H1 (cell line): Measurements from ENCODE around the gene UGGT2. TPM values are rescaled to one million over a fixed set of nuclear protein-coding genes. Genes with fewer than 3 reads are reported as not detected.

ENCODE experiments used
- EGR1 ChIP-seq: IDR thresholded peaks from 2 replicates; pipeline ENCODE4 v1.6.1; 2011; ENCODE audit warnings: low read depth, low read length, borderline replicate concordance
- RAD21 ChIP-seq, 2 experiments: IDR thresholded peaks in 1 of 2; conservative IDR thresholded peaks in 1 of 2; 2 replicates each; pipeline ENCODE4 v1.6.1; 2011; ENCODE audit warnings: low read depth in 2 of 2, low read length in 2 of 2, improper control_type of control experiment in 1 of 2, inconsistent platforms in 1 of 2, mild to moderate bottlenecking in 1 of 2, moderate library complexity in 1 of 2
- polyA plus RNA-seq, 7 experiments: library from polyadenylated mRNA; depleted of rRNA in 3 of 7; stranded (reverse) in 5 of 7; unstranded in 2 of 7; fragments of >200 nt in 5 of 7; fragments of 200-250 nt in 2 of 7; gene quantifications; 1 replicate in 5 of 7; 2 replicates in 1 of 7; 4 replicates in 1 of 7; pipeline versions ENCODE4 v1.2.1 to v1.2.3, GENCODE V29; 2011 to 2013; ENCODE audit warnings: missing spikeins in 2 of 7, mixed read lengths in 2 of 7
- total RNA-seq: library from RNA; stranded (reverse); fragmentation: NEBNext Ultra II Directional; extraction: Animal tissue kit (Norgen Biotek cat#: 25700); gene quantifications from 2 replicates; pipeline ENCODE4 v1.2.1, GENCODE V29; 2021

Gene UGGT2
- total and polyA plus RNA-seq, 2 of the 8 experiments (the other 6 are each of a cell fraction or from before 2014, with no cell fraction given) = 5.9 to 25.1 TPM

DNA sequence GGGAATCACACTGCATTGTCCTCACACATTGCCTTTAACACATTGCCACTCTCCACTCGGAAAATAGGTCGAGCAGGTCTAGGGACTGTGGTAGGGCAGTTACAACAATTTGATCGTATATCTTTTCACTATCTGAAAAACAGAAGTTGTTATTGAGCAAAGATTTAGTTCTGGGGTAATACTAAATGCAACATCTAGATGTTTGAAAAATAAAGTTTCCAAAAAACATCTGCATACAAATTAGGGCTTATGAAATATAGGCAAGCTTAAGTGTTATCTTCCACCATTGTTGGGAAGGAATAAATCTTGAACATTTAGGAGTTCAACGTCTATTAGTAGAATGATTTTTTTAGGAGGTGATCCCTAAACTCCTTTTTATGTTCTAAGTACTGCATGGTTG, 35.9 kb upstream of the UGGT2 start (continued):
- TF ChIP-seq RAD21 (IDR thresholded peaks at IDR 0.05 in 1 of 2, conservative IDR thresholded peaks at IDR 0.05 in 1 of 2; ENCODE audit: low read depth in 2 of 2, low read length in 2 of 2) = no peak
- TF ChIP-seq EGR1 = no peak
- TF ChIP-seq, all 59 proteins: peak for 0
